Endothelial cell of umbilical vein (primary cell): ENCODE measurements around the gene PIK3R2.

Experiments
- EZH2 ChIP-seq: IDR thresholded peaks from 2 replicates; pipeline ENCODE4 v1.6.1; 2012; ENCODE audit warnings: borderline replicate concordance, low read depth, mild to moderate bottlenecking, moderate library complexity, low read length, inconsistent platforms; ENCODE audit not compliant: severe bottlenecking
- FOS ChIP-seq: IDR thresholded peaks from 2 replicates; pipeline ENCODE4 v1.6.1; 2011; ENCODE audit warnings: mild to moderate bottlenecking, low read length, moderate library complexity, borderline replicate concordance; ENCODE audit not compliant: insufficient read depth
- GATA2 ChIP-seq: IDR thresholded peaks from 2 replicates; pipeline ENCODE4 v1.7.0; 2011; ENCODE audit warnings: low read depth, mild to moderate bottlenecking, moderate library complexity, mixed read lengths, low read length; ENCODE audit not compliant: insufficient read length, insufficient read depth
- JUN ChIP-seq: IDR thresholded peaks from 2 replicates; pipeline ENCODE4 v1.6.1; 2011; ENCODE audit warnings: borderline replicate concordance, low read depth; ENCODE audit not compliant: insufficient read length, insufficient read depth
- MYC ChIP-seq: IDR thresholded peaks from one replicate; pipeline ENCODE4 v1.6.1; 2011; ENCODE audit warnings: mild to moderate bottlenecking, low read depth, low read length
- POLR2A ChIP-seq: IDR thresholded peaks from 2 replicates; pipeline ENCODE4 v1.6.1; 2012; ENCODE audit warnings: low read depth, mild to moderate bottlenecking, control low read depth, low read length
- POLR2AphosphoS5 ChIP-seq: IDR thresholded peaks from 2 replicates; pipeline ENCODE4 v1.6.1; 2012; ENCODE audit warnings: low read depth, mild to moderate bottlenecking, control low read depth, low read length, moderate library complexity; ENCODE audit not compliant: insufficient read depth
- TF ChIP-seq, protein P1 (sequence below), 2 donors: IDR thresholded peaks; 1 replicate in 1 of 2; 2 replicates in 1 of 2; pipeline ENCODE4 v1.5.1; 2011; ENCODE audit warnings: low read length in 2 of 2, mild to moderate bottlenecking in 2 of 2, moderate library complexity in 2 of 2, control low read depth in 1 of 2, inconsistent platforms in 1 of 2, low read depth in 1 of 2; ENCODE audit not compliant: insufficient read depth in 1 of 2; ENCODE audit errors: extremely low read depth in 1 of 2
- TF ChIP-seq, protein P2 (sequence below): IDR thresholded peaks from 2 replicates; pipeline ENCODE4 v1.6.1; 2011; ENCODE audit not compliant: insufficient read depth, insufficient read length

DNA sequence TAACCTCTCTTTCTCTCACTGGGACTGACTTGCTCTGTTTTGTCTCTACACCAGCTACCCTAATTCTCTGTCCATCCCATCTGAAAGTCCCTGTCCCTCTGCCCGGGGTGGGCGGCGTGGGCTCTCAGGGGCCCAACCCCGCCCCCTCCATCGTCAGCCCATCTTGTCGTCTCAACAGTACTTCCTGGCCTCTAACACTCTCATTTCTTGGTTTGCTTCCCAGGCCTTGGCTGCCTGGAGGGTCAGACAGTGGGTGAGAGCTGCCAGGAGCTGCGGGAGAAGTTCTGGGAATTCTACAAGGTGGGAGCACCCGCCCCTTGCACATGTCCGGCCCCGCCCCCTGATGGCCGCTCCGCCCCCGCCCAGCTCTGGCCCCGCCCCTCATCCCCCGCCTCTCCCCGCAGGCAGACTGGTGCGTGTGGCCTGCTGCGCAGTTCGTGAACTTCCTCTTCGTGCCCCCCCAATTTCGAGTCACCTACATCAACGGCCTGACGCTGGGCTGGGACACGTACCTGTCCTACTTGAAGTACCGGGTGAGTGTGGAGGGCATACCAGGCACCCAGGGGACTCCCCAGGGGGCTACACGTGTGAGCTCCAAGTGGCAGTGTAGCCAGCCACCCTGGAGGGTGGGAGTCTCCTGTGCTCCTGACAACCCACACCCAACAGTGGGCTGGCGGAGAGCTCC lies 41.7 kb downstream of the PIK3R2 start:
- TF ChIP-seq, protein P1, sequence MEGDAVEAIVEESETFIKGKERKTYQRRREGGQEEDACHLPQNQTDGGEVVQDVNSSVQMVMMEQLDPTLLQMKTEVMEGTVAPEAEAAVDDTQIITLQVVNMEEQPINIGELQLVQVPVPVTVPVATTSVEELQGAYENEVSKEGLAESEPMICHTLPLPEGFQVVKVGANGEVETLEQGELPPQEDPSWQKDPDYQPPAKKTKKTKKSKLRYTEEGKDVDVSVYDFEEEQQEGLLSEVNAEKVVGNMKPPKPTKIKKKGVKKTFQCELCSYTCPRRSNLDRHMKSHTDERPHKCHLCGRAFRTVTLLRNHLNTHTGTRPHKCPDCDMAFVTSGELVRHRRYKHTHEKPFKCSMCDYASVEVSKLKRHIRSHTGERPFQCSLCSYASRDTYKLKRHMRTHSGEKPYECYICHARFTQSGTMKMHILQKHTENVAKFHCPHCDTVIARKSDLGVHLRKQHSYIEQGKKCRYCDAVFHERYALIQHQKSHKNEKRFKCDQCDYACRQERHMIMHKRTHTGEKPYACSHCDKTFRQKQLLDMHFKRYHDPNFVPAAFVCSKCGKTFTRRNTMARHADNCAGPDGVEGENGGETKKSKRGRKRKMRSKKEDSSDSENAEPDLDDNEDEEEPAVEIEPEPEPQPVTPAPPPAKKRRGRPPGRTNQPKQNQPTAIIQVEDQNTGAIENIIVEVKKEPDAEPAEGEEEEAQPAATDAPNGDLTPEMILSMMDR (IDR thresholded peaks at IDR 0.05; ENCODE audit: extremely low read depth in 1 of 2, insufficient read depth in 1 of 2, low read depth in 1 of 2, low read length in 2 of 2): no peak
- TF ChIP-seq POLR2A: no peak
- TF ChIP-seq EZH2: no peak
- no peak for TF ChIP-seq POLR2AphosphoS5
- TF ChIP-seq, protein P2, sequence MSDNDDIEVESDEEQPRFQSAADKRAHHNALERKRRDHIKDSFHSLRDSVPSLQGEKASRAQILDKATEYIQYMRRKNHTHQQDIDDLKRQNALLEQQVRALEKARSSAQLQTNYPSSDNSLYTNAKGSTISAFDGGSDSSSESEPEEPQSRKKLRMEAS: no peak
- no peak for TF ChIP-seq JUN
- no peak for TF ChIP-seq MYC
- TF ChIP-seq FOS: no peak
- no peak for TF ChIP-seq GATA2
